Lower leg skin (tissue), 4 donors: Measurements from ENCODE around the gene TSPOAP1. TPM values are rescaled to one million over a fixed set of nuclear protein-coding genes. Genes with fewer than 3 reads are reported as not detected.

Experiments
- DNase-seq, 2 donors: peaks; one replicate each; pipeline ENCODE4 v3.0.0-alpha.2; 2019; ENCODE audit warnings: low spot score in 2 of 2
- H3K4me3 ChIP-seq: fragments of 200-600 bp; sonication (generic); 2 replicates; pipeline ENCODE4 v1.5.1; 2017; ENCODE audit warnings: mild to moderate bottlenecking, low read depth; ENCODE audit not compliant: poor library complexity, severe bottlenecking
- CTCF ChIP-seq, 3 donors: fragments of 450-650 bp; IDR thresholded peaks; one replicate each; pipeline ENCODE4 v1.5.1; 2016; ENCODE audit warnings: antibody characterized with exemption in 3 of 3, mild to moderate bottlenecking in 3 of 3, moderate library complexity in 2 of 3
- POLR2A ChIP-seq, 2 donors: fragments of 450-650 bp; IDR thresholded peaks; one replicate each; pipeline ENCODE4 v1.6.1; 2016 to 2017; ENCODE audit warnings: antibody characterized with exemption in 2 of 2, mild to moderate bottlenecking in 1 of 2, moderate library complexity in 1 of 2
- WGBS, 2 donors: methylation state at CpG; one replicate each; pipeline ENCODE4 v1.1.5; 2018; 5-methylcytosine and 5-hydroxymethylcytosine counted together
- intact Hi-C: fragments of 100-400 bp; cut with DNase I; formaldehyde crosslinking; loops from one replicate; pipeline ENCODE4 v1.15.0; 2023; ENCODE audit warnings: low total_unique reads
- total RNA-seq, 4 donors: library from RNA; depleted of rRNA; stranded (reverse); fragments of >200 nt; gene quantifications; one replicate each; pipeline ENCODE4 v1.1.0, GENCODE V29; 2016

TSPOAP1 gene
- total RNA-seq, 4 donors from 2014 or later: 8.2 to 18.3 (median 8.8) TPM

- 29 to 31% methylated on average over 5 of the region's 5 CpGs for WGBS, 2 donors
- DNase-seq: no peak
- TF ChIP-seq POLR2A (IDR thresholded peaks at IDR 0.05) (no peak), CTCF (IDR thresholded peaks at IDR 0.05) (no peak)
- no peak overlapping the region for H3K4me3 ChIP-seq
- intact Hi-C loops: no loop called here
Observed at GRCh38 chr17:58336456-58337209, 8.0 kb upstream of the TSPOAP1 start.

- 43 to 46% methylated on average over 4 of the region's 4 CpGs for WGBS, 2 donors
- intact Hi-C loops: no loop called here
- no peak overlapping the region for H3K4me3 ChIP-seq
- no peak for DNase-seq
- TF ChIP-seq POLR2A (IDR thresholded peaks at IDR 0.05) (no peak), CTCF (IDR thresholded peaks at IDR 0.05) (no peak)
Observed at GRCh38 chr17:58335779-58336455, 7.3 kb upstream of the TSPOAP1 start.

- no peak overlapping the region for H3K4me3 ChIP-seq
- DNase-seq: no peak
- TF ChIP-seq CTCF (IDR thresholded peaks at IDR 0.05): no peak
- no peak for TF ChIP-seq POLR2A (IDR thresholded peaks at IDR 0.05)
- 62 to 76% methylated on average over 10 of the region's 10 CpGs for WGBS, 2 donors
- intact Hi-C loops: no loop called here
Observed at GRCh38 chr17:58335061-58335731, 6.6 kb upstream of the TSPOAP1 start.

GRCh38 chr17:58334661-58335060, 6.1 kb upstream of the TSPOAP1 start:
- 92 to 94% methylated on average over 9 of the region's 9 CpGs for WGBS, 2 donors
- no peak for DNase-seq
- no peak overlapping the region for H3K4me3 ChIP-seq
- intact Hi-C loops: no loop called here
- TF ChIP-seq CTCF (IDR thresholded peaks at IDR 0.05) (no peak), POLR2A (IDR thresholded peaks at IDR 0.05) (no peak)

DNA sequence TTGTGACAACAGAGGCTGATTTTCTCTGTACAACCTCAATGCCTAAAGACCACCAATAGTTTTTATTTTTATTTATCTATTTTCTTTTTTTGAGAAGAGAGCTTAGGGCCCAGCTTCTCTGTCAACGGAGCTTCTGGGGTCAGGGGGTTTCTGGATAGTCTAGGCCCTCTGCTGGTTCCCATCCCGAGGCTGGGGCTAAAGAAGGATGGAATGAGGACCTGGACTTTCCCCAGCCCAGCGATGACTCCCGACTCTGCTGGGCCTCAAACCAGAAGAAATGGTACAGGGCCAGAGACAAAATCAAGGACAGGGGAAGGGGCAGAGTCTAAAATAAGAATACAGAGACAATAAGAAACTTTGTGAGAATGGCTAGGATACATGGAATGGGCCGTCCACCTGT, 5.7 kb upstream of the TSPOAP1 start:
- H3K4me3 ChIP-seq: no peak overlapping the region
- 74 to 88% methylated on average over 5 of the region's 5 CpGs for WGBS, 2 donors
- no peak for DNase-seq
- intact Hi-C loops: no loop called here
- no peak for TF ChIP-seq POLR2A (IDR thresholded peaks at IDR 0.05)
- no peak for TF ChIP-seq CTCF (IDR thresholded peaks at IDR 0.05)
